Heart left ventricle (tissue), 16 donors: ENCODE results near the gene WIPF1. TPM values are rescaled to one million over a fixed set of nuclear protein-coding genes. Genes with fewer than 3 reads are reported as not detected.
A peak's percentile ranks its signal among the peaks of the same experiment; 100 is the strongest.

Experiments used
- ATAC-seq, 4 donors: fragments of 200-7000 bp; cut with Tn5 transposase; one replicate each; pipeline ENCODE4 v1.9.1; 2020 to 2022; ENCODE audit warnings: moderate library complexity in 4 of 4, mild to moderate bottlenecking in 3 of 4, moderate number of reproducible peaks in 1 of 4
- DNase-seq, 5 donors: peaks; one replicate each; pipeline ENCODE4 v3.0.0-alpha.2; 2020
- H3K27ac ChIP-seq, 12 donors: fragments of 200-600 bp; sonication (generic) in 4 of 12; one replicate each; pipeline versions ENCODE4 v1.5.0 to v1.8.0; 2016 to 2022; ENCODE audit warnings: mild to moderate bottlenecking in 2 of 12
- H3K27me3 ChIP-seq, 9 donors: fragments of 200-600 bp; sonication (generic) in 2 of 9; one replicate each; pipeline versions ENCODE4 v1.5.1 to v1.8.0; 2016 to 2022; ENCODE audit warnings: mild to moderate bottlenecking in 3 of 9
- H3K36me3 ChIP-seq, 9 donors: fragments of 200-600 bp; sonication (generic) in 2 of 9; one replicate each; pipeline versions ENCODE4 v1.5.0 to v1.8.0; 2018 to 2022; ENCODE audit warnings: mild to moderate bottlenecking in 2 of 9
- H3K4me1 ChIP-seq, 12 donors: fragments of 200-600 bp; sonication (generic) in 4 of 12; one replicate each; pipeline versions ENCODE4 v1.5.0 to v1.8.0; 2016 to 2022; ENCODE audit warnings: mild to moderate bottlenecking in 3 of 12
- H3K4me3 ChIP-seq, 12 donors: fragments of 200-600 bp; sonication (generic) in 4 of 12; one replicate each; pipeline versions ENCODE4 v1.5.0 to v1.8.0; 2017 to 2022; ENCODE audit warnings: mild to moderate bottlenecking in 9 of 12, moderate library complexity in 4 of 12
- H3K9me3 ChIP-seq, 12 donors: fragments of 200-600 bp; sonication (generic) in 4 of 12; one replicate each; pipeline versions ENCODE4 v1.5.0 to v1.8.0; 2016 to 2022; ENCODE audit warnings: mild to moderate bottlenecking in 1 of 12
- POLR2A ChIP-seq, 2 donors: fragments of 450-650 bp; IDR thresholded peaks; one replicate each; pipeline ENCODE4 v1.6.1; 2017; ENCODE audit warnings: antibody characterized with exemption in 2 of 2, mild to moderate bottlenecking in 2 of 2, moderate library complexity in 2 of 2
- WGBS, 4 donors: extraction: QIAGEN DNeasy Blood & Tissue Kit in 2 of 4; methylation state at CpG; one replicate each; pipeline versions ENCODE4 v1.1.5 to v1.1.7; 2013 to 2018; 5-methylcytosine and 5-hydroxymethylcytosine counted together
- intact Hi-C, 10 donors: fragments of 100-400 bp; cut with DNase I; formaldehyde crosslinking; loops; one replicate each; pipeline versions ENCODE4 v1.11.1 to v1.14.2; 2022
- polyA plus RNA-seq, 2 donors: library from polyadenylated mRNA; stranded (reverse); fragments of 200-250 nt; gene quantifications; one replicate each; pipeline ENCODE4 v1.2.3, GENCODE V29; 2013
- total RNA-seq, 9 donors: library from RNA; depleted of rRNA in 2 of 9; stranded (reverse); fragments of >200 nt in 2 of 9; fragmentation: NEBNext Ultra II Directional in 3 of 9; extraction: Animal tissue kit (Norgen Biotek cat#: 25700) in 3 of 9; gene quantifications; one replicate each; pipeline versions ENCODE4 v1.1.0 to v1.2.4, GENCODE V29; 2016 to 2023
- TF ChIP-seq, protein P1 (sequence below), 12 donors: fragments of 200-600 bp; sonication (generic) in 4 of 12; IDR thresholded peaks; one replicate each; pipeline versions ENCODE4 v1.5.0 to v1.8.0; 2018 to 2022; ENCODE audit warnings: antibody characterized with exemption in 12 of 12, mild to moderate bottlenecking in 5 of 12
- donor health status: ischemic (EF 13 %, LVEDD 7.1; RV severe dilation, severe dysfunction).
- donor health status: healthy with polysubstance abuse.
- donor health status: DM: no; HTN: yes; CAD: no.
- donor health status: DM: no; HTN: no; CAD: no.
- donor health status: ischemic (EF 25% LVEDD 6.9; RV normal size, moderate dysfunction).
- donor health status: ischemic (EF 25% LVEDD 5.7; RV mildly dilated, moderate dysfunction).
- donor health status: healthy.
- donor health status: DM: yes; HTN: yes; CAD: no.
- donor health status: ischemic (EF 35%, LVEDD 5.7; RV mildly dilated, moderate dysfunction).
- donor health status: nonischemic (EF 11% LVEDD 7.7; RV severe dilation, severe dysfunction).
- donor health status: DM: yes; HTN: yes; CAD: no.
- donor health status: PGD.
- donor health status: ischemic (EF 29% LVEDD 5.4; RV normal size, mild dysfunction).
- donor health status: nonischemic (EF 23%, LVEDD 6.1; RV moderate dilation, normal function).

Gene WIPF1
- total and polyA plus RNA-seq, 11 donors, result 9.7 to 73.2 (median 13.9) TPM

DNA sequence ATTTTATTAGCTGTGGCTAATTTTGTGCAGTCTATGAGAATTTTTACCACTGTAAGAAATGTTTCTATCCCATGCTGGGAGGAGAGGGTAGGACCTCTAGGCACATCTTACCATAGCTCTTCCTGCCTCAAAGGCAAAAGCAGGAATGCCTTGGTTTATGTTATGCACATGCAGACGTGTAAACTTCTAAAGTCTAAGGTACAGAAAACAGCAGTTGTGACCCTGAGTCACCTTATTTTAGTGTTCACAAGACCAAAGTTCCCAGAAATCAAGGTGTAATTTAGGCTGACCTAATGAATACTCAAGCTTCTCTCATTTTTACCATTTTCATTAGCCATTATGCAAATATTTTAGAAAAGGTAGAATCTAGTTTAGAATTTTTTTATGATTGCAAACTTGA lies 15.4 kb upstream of the WIPF1 start:
- no peak for DNase-seq
- H3K27me3 ChIP-seq, result no peaks in the 10 kb centered on the region
- 0 to 55% (median 27%) methylated on average over 1 of the region's 1 CpG for WGBS, 4 donors
- H3K27ac ChIP-seq, result no peak overlapping the region
- TF ChIP-seq POLR2A (IDR thresholded peaks at IDR 0.05), result no peak
- TF ChIP-seq, protein P1, sequence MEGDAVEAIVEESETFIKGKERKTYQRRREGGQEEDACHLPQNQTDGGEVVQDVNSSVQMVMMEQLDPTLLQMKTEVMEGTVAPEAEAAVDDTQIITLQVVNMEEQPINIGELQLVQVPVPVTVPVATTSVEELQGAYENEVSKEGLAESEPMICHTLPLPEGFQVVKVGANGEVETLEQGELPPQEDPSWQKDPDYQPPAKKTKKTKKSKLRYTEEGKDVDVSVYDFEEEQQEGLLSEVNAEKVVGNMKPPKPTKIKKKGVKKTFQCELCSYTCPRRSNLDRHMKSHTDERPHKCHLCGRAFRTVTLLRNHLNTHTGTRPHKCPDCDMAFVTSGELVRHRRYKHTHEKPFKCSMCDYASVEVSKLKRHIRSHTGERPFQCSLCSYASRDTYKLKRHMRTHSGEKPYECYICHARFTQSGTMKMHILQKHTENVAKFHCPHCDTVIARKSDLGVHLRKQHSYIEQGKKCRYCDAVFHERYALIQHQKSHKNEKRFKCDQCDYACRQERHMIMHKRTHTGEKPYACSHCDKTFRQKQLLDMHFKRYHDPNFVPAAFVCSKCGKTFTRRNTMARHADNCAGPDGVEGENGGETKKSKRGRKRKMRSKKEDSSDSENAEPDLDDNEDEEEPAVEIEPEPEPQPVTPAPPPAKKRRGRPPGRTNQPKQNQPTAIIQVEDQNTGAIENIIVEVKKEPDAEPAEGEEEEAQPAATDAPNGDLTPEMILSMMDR (IDR thresholded peaks at IDR 0.05), result no peak
- intact Hi-C loops, result no loop called here
- no peak overlapping the region for H3K4me3 ChIP-seq
- no peak for ATAC-seq
- no peaks in the 10 kb centered on the region for H3K9me3 ChIP-seq
- H3K36me3 ChIP-seq, result peaks cover 0 to 32% (median 0%) of the 10 kb centered on the region in 9 donors
- H3K4me1 ChIP-seq, result peaks cover 0 to 89% (median 25%) of the 10 kb centered on the region in 12 donors

DNA sequence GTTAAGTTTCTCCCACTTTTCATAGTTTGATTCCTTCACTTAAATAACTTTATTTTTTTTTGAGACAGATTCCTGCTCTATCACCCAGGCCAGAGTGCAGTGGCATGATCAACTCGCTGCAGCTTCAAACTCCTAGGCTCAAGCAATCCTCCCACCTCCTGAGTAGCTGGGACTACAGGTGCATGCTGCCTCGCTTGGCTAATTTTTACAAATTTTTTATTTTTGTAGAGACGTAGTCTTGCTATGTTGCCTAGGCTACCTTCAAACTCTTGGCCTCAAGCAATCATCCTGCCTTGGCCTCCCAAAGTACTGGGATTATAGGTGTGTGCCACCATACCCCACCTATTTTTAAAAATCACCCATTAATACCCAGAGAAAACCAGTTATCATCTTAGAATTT lies 14.2 kb upstream of the WIPF1 start:
- Histone ChIP-seq H3K9me3 (no peaks in the 10 kb centered on the region), H3K27ac (no peak overlapping the region), H3K27me3 (no peaks in the 10 kb centered on the region), H3K4me1 (peaks cover 0 to 83% (median 23%) of the 10 kb centered on the region in 12 donors), H3K36me3 (peaks cover 0 to 26% (median 0%) of the 10 kb centered on the region in 9 donors), H3K4me3 (no peak overlapping the region)
- ATAC-seq (no peak), DNase-seq (no peak)
- WGBS, 4 donors, result 92 to 98% (median 96%) methylated on average over 3 of the region's 3 CpGs
- intact Hi-C loops, result no loop called here
- no peak for TF ChIP-seq POLR2A (IDR thresholded peaks at IDR 0.05)
- TF ChIP-seq, protein P1 (IDR thresholded peaks at IDR 0.05), result no peak

DNA sequence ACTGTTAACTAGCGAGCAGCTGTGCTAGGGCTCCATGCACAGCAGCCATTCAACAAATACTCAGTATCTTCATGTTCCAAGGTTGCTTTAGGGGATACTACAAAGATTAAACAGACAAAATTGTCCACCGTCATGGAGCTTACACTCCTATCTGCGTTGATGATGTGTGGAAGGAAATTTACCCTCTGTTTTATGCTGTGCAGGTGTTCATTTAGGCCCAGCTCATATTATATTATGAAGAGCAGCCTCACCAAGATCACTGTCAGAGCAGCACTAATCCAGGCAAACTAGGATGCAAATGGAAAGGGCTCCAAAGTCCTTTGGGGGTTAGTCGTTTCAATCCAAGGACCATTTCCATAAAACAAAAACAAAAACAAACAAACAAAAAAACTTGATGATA lies 13.4 kb upstream of the WIPF1 start:
- 79 to 87% (median 84%) methylated on average over 4 of the region's 4 CpGs for WGBS, 4 donors
- no peak overlapping the region for H3K4me3 ChIP-seq
- TF ChIP-seq POLR2A (IDR thresholded peaks at IDR 0.05), result no peak
- TF ChIP-seq, protein P1 (IDR thresholded peaks at IDR 0.05), result no peak
- peak overlapping the region in 1 of 12 donors; percentile 34 for H3K27ac ChIP-seq
- intact Hi-C loops, result no loop called here
- no peaks in the 10 kb centered on the region for H3K9me3 ChIP-seq
- H3K27me3 ChIP-seq, result no peaks in the 10 kb centered on the region
- ATAC-seq (no peak), DNase-seq (no peak)
- H3K36me3 ChIP-seq, result peaks cover 0 to 23% (median 0%) of the 10 kb centered on the region in 9 donors
- H3K4me1 ChIP-seq, result peaks cover 0 to 83% (median 22%) of the 10 kb centered on the region in 12 donors

DNA sequence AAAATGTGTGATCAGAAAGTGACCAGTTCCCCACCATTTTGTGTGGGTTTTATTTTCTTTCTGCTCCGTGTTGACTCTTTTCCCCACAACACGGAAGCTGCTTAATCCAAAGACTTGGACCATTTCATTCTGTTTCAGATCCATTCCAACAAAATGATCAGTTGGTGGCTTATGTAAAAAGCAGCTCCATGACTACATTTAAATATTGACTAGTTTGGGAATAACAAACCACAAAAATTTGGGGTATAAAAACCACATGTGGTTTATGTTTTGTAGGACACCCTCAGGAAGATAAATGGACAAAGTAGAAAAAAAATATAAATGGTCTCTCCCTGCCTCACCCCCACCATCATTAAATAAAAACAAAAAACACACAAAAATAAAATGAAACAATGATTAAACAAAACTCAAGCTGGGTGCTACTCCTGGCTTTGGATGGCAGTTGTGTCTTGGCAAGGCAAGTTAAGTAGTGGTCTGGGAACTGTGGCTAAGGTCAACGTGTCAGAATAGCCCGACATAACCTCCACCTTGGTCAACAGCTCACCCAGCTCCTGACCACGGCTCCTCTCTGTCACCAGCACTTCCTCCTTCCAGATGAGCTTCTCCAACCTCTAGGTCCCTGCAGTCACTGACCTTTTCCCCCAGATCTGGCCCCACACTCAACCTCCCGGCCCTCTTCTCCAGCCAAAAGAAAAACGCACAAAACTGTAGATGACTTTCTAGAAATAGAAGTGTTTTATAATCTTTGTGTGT lies 12.8 kb upstream of the WIPF1 start:
- TF ChIP-seq POLR2A (IDR thresholded peaks at IDR 0.05), result no peak
- TF ChIP-seq, protein P1 (IDR thresholded peaks at IDR 0.05), result no peak
- H3K27ac ChIP-seq, result peak overlapping the region in 1 of 12 donors; percentile 34
- no peaks in the 10 kb centered on the region for H3K27me3 ChIP-seq
- peaks cover 0 to 23% (median 0%) of the 10 kb centered on the region in 9 donors for H3K36me3 ChIP-seq
- H3K9me3 ChIP-seq, result no peaks in the 10 kb centered on the region
- no peak overlapping the region for H3K4me3 ChIP-seq
- DNase-seq (no peak), ATAC-seq (peak in 1 of 4 donors; percentile 42)
- WGBS, 4 donors, result 66 to 78% (median 74%) methylated on average over 7 of the region's 7 CpGs
- peaks cover 0 to 83% (median 16%) of the 10 kb centered on the region in 12 donors for H3K4me1 ChIP-seq
- intact Hi-C loops, result no loop called here
